Fibroblast of lung (primary cell): Measurements from ENCODE around the gene ZNF391. TPM values are rescaled to one million over a fixed set of nuclear protein-coding genes. Genes with fewer than 3 reads are reported as not detected.

Source experiments
- DNase-seq, 2 donors: peaks; one replicate each; pipeline versions ENCODE4 v3.0.0 to v3.0.0-alpha.2; 2010; ENCODE audit warnings: low read depth in 2 of 2
- H2AFZ ChIP-seq: 2 replicates; pipeline ENCODE4 v1.5.1; 2012; ENCODE audit warnings: low read length, control low read depth, inconsistent platforms
- H3K27ac ChIP-seq: 2 replicates; pipeline ENCODE4 v1.5.1; 2011; ENCODE audit warnings: low read length, control low read depth; ENCODE audit not compliant: insufficient read depth
- H3K27me3 ChIP-seq: 2 replicates; pipeline ENCODE4 v1.5.1; 2011; ENCODE audit warnings: mild to moderate bottlenecking, low read length; ENCODE audit not compliant: control insufficient read depth, insufficient read depth
- H3K36me3 ChIP-seq: 2 replicates; pipeline ENCODE4 v1.5.1; 2011; ENCODE audit warnings: low read length; ENCODE audit not compliant: control insufficient read depth, insufficient read depth
- H3K4me1 ChIP-seq: 2 replicates; pipeline ENCODE4 v1.5.1; 2011; ENCODE audit warnings: low read length; ENCODE audit not compliant: control insufficient read depth, insufficient read depth; ENCODE audit errors: extremely low read depth
- H3K4me2 ChIP-seq: 2 replicates; pipeline ENCODE4 v1.5.1; 2011; ENCODE audit warnings: low read length, control low read depth; ENCODE audit not compliant: insufficient read depth; ENCODE audit errors: extremely low read depth
- H3K4me3 ChIP-seq, 4 experiments: fragments of 200-600 bp in 1 of 4; sonication (generic) in 1 of 4; replicated peaks in 1 of 4; 2 replicates each; pipeline ENCODE4 v1.5.1; 2011 to 2016; ENCODE audit warnings: low read length in 4 of 4, low read depth in 3 of 4, mild to moderate bottlenecking in 3 of 4, control low read depth in 2 of 4, inconsistent platforms in 1 of 4, mixed read lengths in 1 of 4; ENCODE audit not compliant: insufficient read depth in 1 of 4; ENCODE audit errors: control extremely low read depth in 1 of 4
- H3K79me2 ChIP-seq: 2 replicates; pipeline ENCODE4 v1.5.1; 2012; ENCODE audit warnings: mild to moderate bottlenecking, low read length, inconsistent platforms; ENCODE audit not compliant: control insufficient read depth, insufficient read depth
- H3K9ac ChIP-seq: 2 replicates; pipeline ENCODE4 v1.5.1; 2011; ENCODE audit warnings: mild to moderate bottlenecking, low read length, control low read depth; ENCODE audit not compliant: insufficient read depth
- H3K9me3 ChIP-seq: 2 replicates; pipeline ENCODE4 v1.5.1; 2012; ENCODE audit warnings: low read depth, low read length; ENCODE audit not compliant: control insufficient read depth, insufficient read depth
- H4K20me1 ChIP-seq: 2 replicates; pipeline ENCODE4 v1.5.1; 2011; ENCODE audit warnings: low read length; ENCODE audit not compliant: control insufficient read depth, insufficient read depth; ENCODE audit errors: extremely low read depth
- EZH2 ChIP-seq: IDR thresholded peaks from 2 replicates; pipeline ENCODE4 v1.5.1; 2012; ENCODE audit warnings: low read length, control low read depth, mild to moderate bottlenecking; ENCODE audit errors: missing control alignments
- polyA plus RNA-seq, 2 donors: library from polyadenylated mRNA; depleted of rRNA in 1 of 2; stranded (reverse) in 1 of 2; unstranded in 1 of 2; fragments of >200 nt; gene quantifications; 2 replicates each; pipeline ENCODE4 v1.2.1, GENCODE V29; 2011 to 2012; ENCODE audit warnings: missing spikeins in 1 of 2
- total RNA-seq: library from RNA; depleted of rRNA; stranded (reverse); fragments of >200 nt; gene quantifications from 2 replicates; pipeline ENCODE4 v1.2.1, GENCODE V29; 2014
- TF ChIP-seq, protein P1 (sequence below), 2 donors: IDR thresholded peaks in 1 of 2; conservative IDR thresholded peaks in 1 of 2; 1 replicate in 1 of 2; 2 replicates in 1 of 2; pipeline ENCODE4 v1.5.1; 2011 to 2012; ENCODE audit warnings: low read length in 2 of 2, control low read depth in 1 of 2, inconsistent platforms in 1 of 2, low read depth in 1 of 2, mild to moderate bottlenecking in 1 of 2

The ZNF391 gene
- total and polyA plus RNA-seq, 2 donors (not counting 1 experiment from before 2014, with no cell fraction given), result 0.92 to 2.8 TPM

DNA sequence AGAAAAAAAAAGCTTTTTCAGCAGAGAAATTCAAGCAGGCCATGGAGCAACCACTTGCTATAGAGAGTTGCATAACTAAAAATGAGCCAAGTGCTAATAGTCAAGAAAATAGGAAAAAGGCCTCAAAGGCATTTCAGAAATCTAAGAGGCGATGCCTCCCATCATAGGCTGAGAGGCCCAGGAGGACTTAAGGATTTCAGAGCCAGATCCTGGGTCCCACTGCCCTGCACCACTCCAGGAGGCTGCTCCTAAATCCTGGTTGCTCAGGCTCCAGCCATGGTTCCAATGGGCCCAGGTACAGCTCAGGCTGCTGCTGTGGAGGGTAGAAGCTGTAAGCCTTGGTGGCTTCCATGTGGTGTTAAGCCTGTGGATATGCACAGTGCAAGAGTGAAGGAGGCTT lies 5.5 kb downstream of the ZNF391 start:
- Histone ChIP-seq H3K9me3 (no peaks in the 10 kb centered on the region), H3K27ac (no peak overlapping the region), H3K4me3 (no peak overlapping the region), H3K79me2 (no peaks in the 10 kb centered on the region), H2AFZ (no peak overlapping the region), H4K20me1 (no peaks in the 10 kb centered on the region), H3K9ac (no peak overlapping the region), H3K36me3 (no peaks in the 10 kb centered on the region), H3K4me1 (no peaks in the 10 kb centered on the region), H3K27me3 (no peaks in the 10 kb centered on the region), H3K4me2 (no peak overlapping the region)
- no peak for TF ChIP-seq EZH2
- TF ChIP-seq, protein P1, sequence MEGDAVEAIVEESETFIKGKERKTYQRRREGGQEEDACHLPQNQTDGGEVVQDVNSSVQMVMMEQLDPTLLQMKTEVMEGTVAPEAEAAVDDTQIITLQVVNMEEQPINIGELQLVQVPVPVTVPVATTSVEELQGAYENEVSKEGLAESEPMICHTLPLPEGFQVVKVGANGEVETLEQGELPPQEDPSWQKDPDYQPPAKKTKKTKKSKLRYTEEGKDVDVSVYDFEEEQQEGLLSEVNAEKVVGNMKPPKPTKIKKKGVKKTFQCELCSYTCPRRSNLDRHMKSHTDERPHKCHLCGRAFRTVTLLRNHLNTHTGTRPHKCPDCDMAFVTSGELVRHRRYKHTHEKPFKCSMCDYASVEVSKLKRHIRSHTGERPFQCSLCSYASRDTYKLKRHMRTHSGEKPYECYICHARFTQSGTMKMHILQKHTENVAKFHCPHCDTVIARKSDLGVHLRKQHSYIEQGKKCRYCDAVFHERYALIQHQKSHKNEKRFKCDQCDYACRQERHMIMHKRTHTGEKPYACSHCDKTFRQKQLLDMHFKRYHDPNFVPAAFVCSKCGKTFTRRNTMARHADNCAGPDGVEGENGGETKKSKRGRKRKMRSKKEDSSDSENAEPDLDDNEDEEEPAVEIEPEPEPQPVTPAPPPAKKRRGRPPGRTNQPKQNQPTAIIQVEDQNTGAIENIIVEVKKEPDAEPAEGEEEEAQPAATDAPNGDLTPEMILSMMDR (conservative IDR thresholded peaks at IDR 0.05 in 1 of 2, IDR thresholded peaks at IDR 0.05 in 1 of 2; ENCODE audit: low read depth in 1 of 2, low read length in 2 of 2), result no peak
- no peak for DNase-seq

DNA sequence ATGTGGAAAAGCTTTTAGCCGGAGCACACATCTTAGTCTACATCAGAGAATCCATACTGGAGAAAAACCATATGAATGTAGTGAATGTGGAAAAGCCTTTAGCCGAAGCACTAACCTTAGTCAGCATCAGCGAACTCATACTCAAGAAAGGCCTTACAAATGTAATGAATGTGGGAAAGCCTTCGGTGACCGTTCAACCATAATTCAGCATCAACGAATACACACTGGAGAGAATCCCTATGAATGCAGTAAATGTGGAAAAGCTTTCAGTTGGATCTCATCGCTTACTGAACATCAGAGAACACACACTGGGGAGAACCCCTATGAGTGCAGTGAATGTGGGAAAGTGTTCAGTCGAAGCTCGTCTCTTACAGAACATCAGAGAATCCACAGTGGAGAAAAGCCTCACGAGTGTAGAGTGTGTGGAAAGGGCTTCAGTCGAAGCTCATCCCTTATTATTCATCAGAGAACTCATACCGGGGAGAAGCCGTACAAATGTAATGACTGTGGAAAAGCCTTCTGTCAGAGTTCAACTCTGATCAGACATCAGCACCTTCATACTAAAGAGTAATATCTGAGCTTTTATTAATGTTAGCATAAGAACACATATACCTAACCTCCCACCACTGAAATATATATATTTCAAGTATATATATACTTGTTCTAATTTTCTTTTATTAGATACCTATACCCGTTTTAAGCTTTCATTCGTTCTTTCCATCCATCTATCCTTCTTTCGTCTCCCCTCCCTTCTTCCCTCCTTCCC lies 12.5 kb downstream of the ZNF391 start:
- Histone ChIP-seq H3K79me2 (no peaks in the 10 kb centered on the region), H3K4me3 (no peak overlapping the region), H3K27ac (no peak overlapping the region), H3K27me3 (no peaks in the 10 kb centered on the region), H3K9me3 (no peaks in the 10 kb centered on the region), H3K4me2 (no peak overlapping the region), H3K9ac (no peak overlapping the region), H2AFZ (no peak overlapping the region), H3K36me3 (no peaks in the 10 kb centered on the region), H4K20me1 (no peaks in the 10 kb centered on the region), H3K4me1 (no peaks in the 10 kb centered on the region)
- TF ChIP-seq, protein P1 (conservative IDR thresholded peaks at IDR 0.05 in 1 of 2, IDR thresholded peaks at IDR 0.05 in 1 of 2; ENCODE audit: low read depth in 1 of 2, low read length in 2 of 2), result no peak
- TF ChIP-seq EZH2, result no peak
- DNase-seq, result no peak

DNA sequence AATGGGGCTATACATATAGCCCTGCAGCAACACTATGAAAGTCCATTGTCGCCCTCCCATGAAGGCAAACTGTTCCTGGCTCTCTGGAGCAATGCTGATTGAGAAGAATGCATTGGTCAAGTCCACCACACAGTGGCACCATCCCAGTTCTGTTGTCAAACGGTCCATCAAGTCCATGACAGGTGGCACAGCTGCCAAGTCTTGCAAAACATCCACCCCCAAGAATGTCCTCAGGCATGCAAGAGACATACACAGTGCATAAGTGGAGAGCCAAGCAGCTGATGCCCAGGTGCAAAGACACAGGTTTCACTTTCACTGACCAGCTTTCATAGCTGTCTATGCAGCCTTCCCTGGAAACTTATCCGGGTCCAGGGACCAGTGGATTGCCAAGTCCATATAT lies 17.5 kb downstream of the ZNF391 start:
- Histone ChIP-seq H3K27me3 (no peaks in the 10 kb centered on the region), H2AFZ (no peak overlapping the region), H3K27ac (no peak overlapping the region), H3K79me2 (no peaks in the 10 kb centered on the region), H3K36me3 (no peaks in the 10 kb centered on the region), H3K9me3 (no peaks in the 10 kb centered on the region), H3K9ac (no peak overlapping the region), H3K4me3 (no peak overlapping the region), H3K4me2 (no peak overlapping the region), H4K20me1 (no peaks in the 10 kb centered on the region), H3K4me1 (no peaks in the 10 kb centered on the region)
- no peak for TF ChIP-seq EZH2
- TF ChIP-seq, protein P1 (conservative IDR thresholded peaks at IDR 0.05 in 1 of 2, IDR thresholded peaks at IDR 0.05 in 1 of 2; ENCODE audit: low read depth in 1 of 2, low read length in 2 of 2), result no peak
- DNase-seq, result no peak
